ENCODE measurements around the gene TFB2M. TPM values are rescaled to one million over a fixed set of nuclear protein-coding genes. Genes with fewer than 3 reads are reported as not detected.

Gene TFB2M
- total RNA-seq, 3 donors from 2014 or later (not counting 1 experiment from before 2014, with no cell fraction given), result 13.4 to 15.1 (median 15.1) TPM

DNA sequence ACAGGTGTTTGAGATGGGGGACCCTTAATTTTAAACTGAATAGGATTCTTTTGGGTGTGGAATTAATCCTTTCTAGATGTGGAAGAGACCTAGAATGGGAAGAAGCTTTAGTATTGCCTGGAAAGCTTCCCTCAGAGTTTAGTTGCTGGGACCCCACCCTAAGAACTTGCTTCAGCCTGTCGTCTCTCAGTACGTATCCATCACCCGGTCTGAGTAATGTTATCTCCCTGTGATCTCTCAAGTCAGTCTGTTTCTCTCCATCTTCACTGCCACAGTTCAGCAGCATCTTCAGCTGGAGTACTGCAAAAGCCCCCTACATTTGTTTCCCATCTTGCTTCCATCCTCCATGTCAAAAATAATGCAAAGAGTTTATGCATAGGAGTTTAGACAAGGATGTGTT is 29.1 kb upstream of the TFB2M start:
- Mint-ChIP-seq H3K27ac (no peak overlapping the region), H3K4me3 (no peak overlapping the region), H3K36me3 (peaks cover 7% of the 10 kb centered on the region), H3K9me3 (peaks cover 0 to 3% of the 10 kb centered on the region in 2 donors), H3K27me3 (ENCODE audit: low read depth in 2 of 2) (no peaks in the 10 kb centered on the region), H3K4me1 (peaks cover 30 to 34% of the 10 kb centered on the region in 2 donors)
- Histone ChIP-seq H3K36me3 (ENCODE audit: control insufficient read depth, insufficient read depth, low read length) (peaks cover 20% of the 10 kb centered on the region), H3K4me1 (ENCODE audit: control insufficient read depth, insufficient read depth, low read length) (no peaks in the 10 kb centered on the region), H3K4me3 (ENCODE audit: low read length) (no peak overlapping the region), H3K27me3 (ENCODE audit: control insufficient read depth, insufficient read depth, low read length) (no peaks in the 10 kb centered on the region), H3K9me3 (ENCODE audit: control insufficient read depth, insufficient read depth, low read length) (peaks cover 3% of the 10 kb centered on the region), H3K27ac (ENCODE audit: low read length) (no peak overlapping the region)
- intact Hi-C loops (cut with micrococcal nuclease), result no loop called here
- DNase-seq (no peak), ATAC-seq (no peak)
- WGBS (ENCODE audit: insufficient coverage), result 86% methylated on average over 3 of the region's 3 CpGs
- TF ChIP-seq, protein P1, sequence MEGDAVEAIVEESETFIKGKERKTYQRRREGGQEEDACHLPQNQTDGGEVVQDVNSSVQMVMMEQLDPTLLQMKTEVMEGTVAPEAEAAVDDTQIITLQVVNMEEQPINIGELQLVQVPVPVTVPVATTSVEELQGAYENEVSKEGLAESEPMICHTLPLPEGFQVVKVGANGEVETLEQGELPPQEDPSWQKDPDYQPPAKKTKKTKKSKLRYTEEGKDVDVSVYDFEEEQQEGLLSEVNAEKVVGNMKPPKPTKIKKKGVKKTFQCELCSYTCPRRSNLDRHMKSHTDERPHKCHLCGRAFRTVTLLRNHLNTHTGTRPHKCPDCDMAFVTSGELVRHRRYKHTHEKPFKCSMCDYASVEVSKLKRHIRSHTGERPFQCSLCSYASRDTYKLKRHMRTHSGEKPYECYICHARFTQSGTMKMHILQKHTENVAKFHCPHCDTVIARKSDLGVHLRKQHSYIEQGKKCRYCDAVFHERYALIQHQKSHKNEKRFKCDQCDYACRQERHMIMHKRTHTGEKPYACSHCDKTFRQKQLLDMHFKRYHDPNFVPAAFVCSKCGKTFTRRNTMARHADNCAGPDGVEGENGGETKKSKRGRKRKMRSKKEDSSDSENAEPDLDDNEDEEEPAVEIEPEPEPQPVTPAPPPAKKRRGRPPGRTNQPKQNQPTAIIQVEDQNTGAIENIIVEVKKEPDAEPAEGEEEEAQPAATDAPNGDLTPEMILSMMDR (IDR thresholded peaks at IDR 0.05), result no peak

- peaks cover 20% of the 10 kb centered on the region for H3K36me3 ChIP-seq (ENCODE audit: control insufficient read depth, insufficient read depth, low read length)
- no peak overlapping the region for H3K4me3 Mint-ChIP-seq
- no peak overlapping the region for H3K27ac Mint-ChIP-seq
Measured at GRCh38 chr1:246592695-246593094, 26.6 kb upstream of the TFB2M start.

DNA sequence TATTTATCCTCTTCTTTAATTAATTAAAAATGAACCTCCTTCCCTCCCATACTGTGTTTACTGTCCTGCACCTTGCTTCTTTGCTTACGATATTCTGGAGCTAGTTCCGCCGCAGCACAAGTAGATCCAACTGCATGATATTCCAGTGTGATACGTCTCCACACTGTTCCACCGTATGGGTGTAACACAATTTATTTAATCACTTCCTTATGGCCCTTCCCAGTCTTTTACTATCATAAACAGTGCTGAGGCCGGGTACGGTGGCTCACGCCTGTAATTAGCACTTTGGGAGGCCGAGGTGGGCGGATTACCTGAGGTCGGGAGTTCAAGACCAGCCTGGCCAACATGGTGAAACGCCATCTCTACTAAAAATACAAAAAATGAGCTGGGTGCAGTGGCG is 25.9 kb upstream of the TFB2M start:
- DNase-seq (no peak), ATAC-seq (no peak)
- Mint-ChIP-seq H3K4me3 (no peak overlapping the region), H3K27me3 (ENCODE audit: low read depth in 2 of 2) (no peaks in the 10 kb centered on the region), H3K27ac (no peak overlapping the region), H3K36me3 (peaks cover 7% of the 10 kb centered on the region), H3K9me3 (peaks cover 0 to 6% of the 10 kb centered on the region in 2 donors), H3K4me1 (peaks cover 20 to 30% of the 10 kb centered on the region in 2 donors)
- Histone ChIP-seq H3K27me3 (ENCODE audit: control insufficient read depth, insufficient read depth, low read length) (no peaks in the 10 kb centered on the region), H3K4me3 (ENCODE audit: low read length) (no peak overlapping the region), H3K9me3 (ENCODE audit: control insufficient read depth, insufficient read depth, low read length) (peaks cover 6% of the 10 kb centered on the region), H3K27ac (ENCODE audit: low read length) (no peak overlapping the region), H3K4me1 (ENCODE audit: control insufficient read depth, insufficient read depth, low read length) (no peaks in the 10 kb centered on the region), H3K36me3 (ENCODE audit: control insufficient read depth, insufficient read depth, low read length) (peaks cover 20% of the 10 kb centered on the region)
- intact Hi-C loops (cut with micrococcal nuclease), result no loop called here
- 97% methylated on average over 13 of the region's 13 CpGs for WGBS (ENCODE audit: insufficient coverage)
- TF ChIP-seq, protein P1 (IDR thresholded peaks at IDR 0.05), result no peak

More at GRCh38 chr1:246592695-246593094, 26.6 kb upstream of the TFB2M start:
- Histone ChIP-seq H3K27me3 (ENCODE audit: control insufficient read depth, insufficient read depth, low read length) (no peaks in the 10 kb centered on the region), H3K27ac (ENCODE audit: low read length) (no peak overlapping the region), H3K9me3 (ENCODE audit: control insufficient read depth, insufficient read depth, low read length) (peaks cover 6% of the 10 kb centered on the region), H3K4me1 (ENCODE audit: control insufficient read depth, insufficient read depth, low read length) (no peaks in the 10 kb centered on the region), H3K4me3 (ENCODE audit: low read length) (no peak overlapping the region)
- intact Hi-C loops (cut with micrococcal nuclease), result no loop called here
- TF ChIP-seq, protein P1 (IDR thresholded peaks at IDR 0.05), result no peak
- ATAC-seq, result no peak
- no peak for DNase-seq
- Mint-ChIP-seq H3K4me1 (peaks cover 24 to 29% of the 10 kb centered on the region in 2 donors), H3K9me3 (peaks cover 0 to 6% of the 10 kb centered on the region in 2 donors), H3K36me3 (peaks cover 7% of the 10 kb centered on the region), H3K27me3 (ENCODE audit: low read depth in 2 of 2) (no peaks in the 10 kb centered on the region)

DNA sequence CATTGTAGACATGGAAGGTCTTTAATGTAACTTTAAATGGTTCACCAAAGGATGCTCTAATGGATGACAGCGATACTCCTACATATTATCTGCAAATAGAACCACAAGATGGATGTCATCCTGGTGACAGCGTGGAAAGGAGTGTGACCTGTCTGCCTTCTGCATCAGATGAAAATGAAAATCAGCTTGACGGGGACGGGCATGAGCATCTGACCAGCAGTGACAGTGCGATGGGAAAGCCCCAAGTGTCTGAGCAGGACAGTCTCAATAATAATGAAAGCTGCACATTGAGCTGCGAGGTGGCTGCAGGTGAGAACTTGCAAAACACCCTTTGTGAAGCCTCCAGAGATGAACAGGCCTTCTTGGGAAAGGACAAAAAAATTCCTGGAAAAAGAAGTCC is 25.4 kb upstream of the TFB2M start:
- H3K27ac Mint-ChIP-seq, result no peak overlapping the region
- 78% methylated on average over 6 of the region's 6 CpGs for WGBS (ENCODE audit: insufficient coverage)

More for the DNA sequence above, 25.4 kb upstream of the TFB2M start:
- Mint-ChIP-seq H3K4me3 (no peak overlapping the region), H3K9me3 (peaks cover 0 to 6% of the 10 kb centered on the region in 2 donors), H3K27me3 (ENCODE audit: low read depth in 2 of 2) (no peaks in the 10 kb centered on the region), H3K36me3 (peaks cover 7% of the 10 kb centered on the region), H3K4me1 (peaks cover 16 to 26% of the 10 kb centered on the region in 2 donors)
- no peak overlapping the region for H3K4me3 ChIP-seq (ENCODE audit: low read length)
- ATAC-seq (no peak), DNase-seq (no peak)
- peaks cover 6% of the 10 kb centered on the region for H3K9me3 ChIP-seq (ENCODE audit: control insufficient read depth, insufficient read depth, low read length)
- H3K4me1 ChIP-seq (ENCODE audit: control insufficient read depth, insufficient read depth, low read length), result no peaks in the 10 kb centered on the region
- intact Hi-C loops (cut with micrococcal nuclease), result no loop called here
- H3K36me3 ChIP-seq (ENCODE audit: control insufficient read depth, insufficient read depth, low read length), result peaks cover 16% of the 10 kb centered on the region
- no peaks in the 10 kb centered on the region for H3K27me3 ChIP-seq (ENCODE audit: control insufficient read depth, insufficient read depth, low read length)
- no peak overlapping the region for H3K27ac ChIP-seq (ENCODE audit: low read length)
- TF ChIP-seq, protein P1 (IDR thresholded peaks at IDR 0.05), result no peak
